GM19023 (cell line): ENCODE results near the gene PNMA6E.
"Not testable (repeated sequence)": the region's sequence is repeated elsewhere in the genome, so short reads cannot be mapped to it uniquely, and the experiment has no call there.

Source experiments
- ATAC-seq: cut with Tn5 transposase; IDR thresholded peaks from one replicate; pipeline ENCODE4 v1.9.1; 2021; ENCODE audit warnings: mild to moderate bottlenecking, moderate library complexity; ENCODE audit not compliant: unreplicated experiment

The PNMA6E gene

DNA sequence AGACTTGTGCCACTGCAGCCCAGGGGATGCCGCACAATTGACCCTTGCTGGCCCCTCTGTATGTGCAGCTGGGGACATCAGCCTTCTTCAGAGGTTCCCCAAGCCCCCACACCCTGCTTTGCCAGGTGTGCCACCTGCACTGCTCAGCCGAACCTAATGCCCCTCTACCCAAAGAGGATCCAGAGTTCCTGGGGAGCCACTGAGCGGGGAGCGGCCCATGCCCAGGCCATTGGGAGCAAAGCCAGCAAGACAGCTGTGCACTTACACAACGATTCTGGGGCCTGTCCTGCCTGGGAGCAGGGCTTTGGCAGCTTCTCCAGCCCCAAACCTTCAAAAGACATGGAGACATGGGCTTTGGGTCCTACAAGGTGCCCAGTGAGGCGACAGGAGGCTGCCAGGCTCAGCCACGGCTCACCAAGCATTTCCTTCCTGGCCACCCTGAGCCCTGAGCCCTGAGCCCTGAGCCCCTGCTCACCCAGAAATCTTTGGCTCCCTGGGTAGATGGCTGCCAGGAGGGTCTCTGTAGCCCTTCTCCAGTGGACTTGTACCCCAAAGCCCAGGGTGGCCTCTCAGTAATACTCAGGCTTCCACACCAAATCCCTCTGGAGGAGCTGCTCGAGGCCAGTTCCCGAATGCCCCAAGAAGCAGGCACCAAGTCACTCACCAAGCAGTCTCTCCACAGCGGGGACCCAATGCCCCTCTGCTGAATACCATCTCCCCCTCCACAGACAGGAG, 13.0 kb downstream of the PNMA6E start:
- no peak for ATAC-seq

DNA sequence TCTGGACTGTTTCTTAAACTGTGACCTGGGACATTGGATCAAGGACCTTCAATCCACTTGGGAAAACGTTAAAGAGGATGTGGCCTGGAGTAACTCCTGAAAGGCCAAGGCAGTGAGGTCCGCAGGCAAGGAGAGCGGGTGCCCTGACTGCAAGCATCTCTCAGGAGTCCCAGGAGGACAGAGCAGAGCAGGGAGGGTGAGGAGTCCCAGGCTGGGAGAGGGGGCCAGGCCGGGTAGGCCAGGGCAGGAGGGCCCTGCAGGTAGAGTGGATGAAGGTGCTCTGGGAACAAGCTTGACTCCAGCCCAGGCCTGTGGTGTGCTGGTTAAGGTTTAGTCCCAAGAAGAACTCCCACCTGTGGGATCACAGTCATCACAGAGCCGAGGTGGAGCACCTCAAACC, 13.8 kb downstream of the PNMA6E start:
- ATAC-seq: no peak

DNA sequence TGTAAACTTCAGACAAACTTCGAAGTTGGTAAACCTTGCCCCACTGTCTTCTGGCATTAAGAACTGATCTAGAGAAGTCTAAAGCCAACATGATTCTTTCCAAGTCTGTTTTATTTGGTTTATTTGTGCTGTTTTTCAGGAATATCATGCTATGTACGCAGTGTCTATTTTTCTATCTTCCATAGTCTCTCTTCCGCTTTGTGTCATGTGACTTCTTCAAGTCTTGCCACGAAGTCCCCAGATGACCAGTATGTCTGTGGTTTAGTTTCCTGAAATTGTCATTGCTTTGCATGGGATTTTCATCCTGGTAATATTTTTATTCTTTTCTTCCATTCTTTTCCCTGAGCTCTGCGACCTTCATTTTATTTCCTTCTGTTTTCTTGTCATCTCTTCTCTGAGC, 15.1 kb downstream of the PNMA6E start:
- no peak for ATAC-seq

GRCh38 chrX:153384973-153385372, 16.2 kb downstream of the PNMA6E start:
- ATAC-seq: not testable (repeated sequence)

GRCh38 chrX:153384390-153384789, 16.8 kb downstream of the PNMA6E start:
- ATAC-seq: no peak

DNA sequence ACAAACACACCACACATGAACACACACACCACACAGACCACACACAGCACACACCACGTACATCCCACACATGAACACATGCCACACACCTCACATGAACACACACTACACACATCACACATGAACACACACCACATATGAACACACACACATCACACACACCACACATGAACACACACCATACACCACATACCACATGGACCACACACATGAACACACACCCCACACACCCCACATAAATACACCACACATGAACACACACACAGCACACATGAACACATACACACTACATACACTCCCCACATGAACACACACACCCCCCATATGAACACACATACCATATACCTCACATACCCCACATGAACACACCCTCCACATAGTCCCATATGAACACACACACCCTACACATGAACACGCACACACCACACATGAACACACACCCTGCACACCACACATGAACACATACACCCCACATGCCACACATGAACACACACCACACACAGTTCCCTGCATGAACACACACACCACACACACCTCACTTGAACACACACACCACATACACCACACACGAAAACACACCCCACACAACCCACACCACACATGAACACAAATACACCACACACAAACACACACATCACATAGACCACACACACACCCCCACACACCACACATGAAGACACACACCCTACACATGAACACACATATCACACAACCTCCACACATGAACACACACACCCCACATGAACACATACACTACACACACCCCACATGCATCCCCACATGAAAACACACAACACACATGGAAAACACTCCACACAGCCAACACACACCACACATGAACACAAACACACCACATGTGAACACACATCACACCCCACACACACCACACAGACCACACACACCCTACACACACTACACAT, 18.3 kb downstream of the PNMA6E start:
- no peak for ATAC-seq

- ATAC-seq: no peak
Observed at GRCh38 chrX:153381684-153382532, 19.2 kb downstream of the PNMA6E start.

- ATAC-seq: no peak
Observed at GRCh38 chrX:153380691-153381090, 20.5 kb downstream of the PNMA6E start.

DNA sequence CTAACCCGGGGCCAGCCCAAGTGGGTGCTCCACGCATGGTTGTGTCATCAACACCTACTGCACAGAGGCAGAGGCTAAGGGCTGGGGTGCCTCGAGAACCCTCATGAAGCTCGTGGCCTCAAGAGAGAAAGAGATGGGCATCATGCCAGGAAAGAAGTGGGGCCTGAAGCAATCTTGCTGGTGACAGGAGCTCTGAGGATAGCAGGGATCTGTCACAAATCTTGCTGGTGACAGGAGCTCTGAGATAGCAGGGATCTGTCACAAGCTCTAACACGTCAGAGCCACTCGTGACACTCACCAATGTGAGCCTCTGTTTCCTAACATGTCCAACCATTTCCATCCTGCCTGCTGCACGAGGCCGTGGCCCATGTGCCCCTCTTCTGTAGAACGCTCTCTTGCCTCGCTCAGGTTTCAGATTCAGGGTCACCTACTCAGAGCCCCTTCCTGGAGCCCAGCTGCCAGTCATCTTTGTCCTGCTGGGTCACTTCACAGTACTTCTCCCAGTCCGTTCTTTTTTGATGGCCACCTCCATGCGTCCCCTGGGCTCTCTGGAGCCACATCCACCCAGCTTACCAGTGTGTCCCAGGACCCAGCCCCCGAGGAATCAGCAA, 21.1 kb downstream of the PNMA6E start:
- ATAC-seq: no peak

DNA sequence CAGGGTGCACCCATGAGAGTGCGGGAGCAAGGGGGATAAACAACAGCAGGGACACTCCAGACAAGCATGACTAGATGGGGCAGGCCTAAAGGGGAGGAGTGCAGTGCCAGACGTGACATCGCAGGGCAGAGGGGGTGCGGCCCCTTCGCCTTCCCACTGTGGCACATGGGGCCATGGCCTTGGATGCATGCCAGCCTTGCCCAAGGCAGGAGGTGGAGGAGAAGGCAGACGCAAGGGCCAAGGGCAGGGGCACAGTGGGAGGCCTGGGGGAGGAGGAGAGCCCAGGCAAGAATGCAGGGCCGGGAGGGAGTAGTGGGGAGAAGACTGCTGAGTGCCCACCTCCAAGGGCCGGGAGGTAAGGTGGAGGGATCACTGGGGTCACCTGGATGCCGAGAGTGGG, 21.6 kb downstream of the PNMA6E start:
- ATAC-seq: no peak

DNA sequence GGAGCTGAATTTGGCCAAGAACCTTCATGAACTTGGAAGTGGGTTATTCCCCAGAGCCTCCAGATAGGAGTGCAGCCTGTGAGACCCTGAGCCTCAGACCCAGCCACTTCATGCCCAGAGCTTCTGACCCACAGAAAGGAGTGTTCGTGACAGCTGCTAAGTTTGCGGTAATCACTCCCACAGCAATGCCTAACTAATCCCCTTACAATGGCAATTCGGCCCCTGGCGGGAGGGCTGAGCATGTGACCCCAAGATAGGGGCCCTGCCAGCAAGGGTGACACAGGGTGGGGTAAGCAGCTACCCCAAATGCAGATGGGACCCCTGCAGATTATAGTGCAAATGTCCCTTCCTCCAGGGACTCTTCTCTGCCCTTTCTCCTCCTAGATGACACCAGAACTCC, 22.5 kb downstream of the PNMA6E start:
- no peak for ATAC-seq

DNA sequence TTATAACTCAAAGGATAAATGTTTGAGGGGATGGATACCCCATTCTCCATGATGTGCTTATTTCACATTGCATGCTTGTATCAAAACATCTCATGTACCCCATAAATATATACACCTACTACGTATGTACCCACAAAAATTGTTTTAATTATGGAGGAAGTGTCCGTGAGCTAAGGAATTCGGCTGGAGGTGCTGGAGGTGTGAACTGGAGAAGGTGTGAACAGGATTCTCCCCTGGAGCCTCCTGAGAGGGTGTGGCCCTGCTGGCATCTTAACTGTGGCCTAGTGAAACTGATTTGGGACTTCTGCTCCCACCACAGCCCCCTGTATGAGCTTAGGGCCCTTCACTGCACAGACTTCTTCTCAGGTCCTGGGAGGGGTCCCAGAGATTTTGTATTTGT, 23.4 kb downstream of the PNMA6E start:
- no peak for ATAC-seq

DNA sequence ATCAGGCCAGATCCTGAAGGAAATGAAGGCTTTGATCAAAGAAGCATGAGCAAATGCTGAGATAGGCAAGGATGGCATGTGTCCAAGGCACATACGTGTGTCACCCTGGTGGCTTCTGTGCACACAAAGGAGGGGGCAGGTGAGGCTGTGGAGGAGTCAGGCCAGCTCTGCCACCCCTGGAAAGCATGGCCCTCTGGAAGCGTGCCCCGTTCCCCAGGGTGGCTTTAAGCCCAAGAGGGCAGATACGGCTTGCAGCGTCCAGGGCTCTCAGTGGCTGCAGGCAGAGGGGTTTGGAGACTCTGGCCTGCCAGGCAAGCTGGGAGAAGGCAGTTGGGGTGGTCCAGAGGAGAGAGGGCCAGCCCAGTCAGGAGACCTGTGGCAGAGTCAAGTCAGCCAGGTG, 25.6 kb downstream of the PNMA6E start:
- no peak for ATAC-seq

DNA sequence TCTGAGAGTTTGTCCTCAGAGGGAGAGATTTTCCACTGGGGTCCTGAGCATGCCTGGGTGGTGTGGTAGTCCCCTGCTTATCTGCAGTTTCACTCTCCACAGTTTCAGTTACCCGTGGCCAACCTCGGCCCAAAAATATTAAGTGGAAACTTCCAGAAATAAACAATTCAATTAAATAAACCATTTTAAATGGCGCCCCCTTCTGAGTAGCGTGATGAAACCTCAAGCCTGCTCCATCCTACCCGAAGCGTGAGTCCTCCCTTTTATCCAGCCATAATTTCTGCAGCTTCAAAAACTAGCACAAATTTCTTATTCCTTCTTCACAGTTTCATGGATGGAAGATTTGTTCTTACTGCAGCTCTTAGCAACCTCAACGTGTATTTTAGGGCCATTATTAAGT, 26.7 kb downstream of the PNMA6E start:
- no peak for ATAC-seq

DNA sequence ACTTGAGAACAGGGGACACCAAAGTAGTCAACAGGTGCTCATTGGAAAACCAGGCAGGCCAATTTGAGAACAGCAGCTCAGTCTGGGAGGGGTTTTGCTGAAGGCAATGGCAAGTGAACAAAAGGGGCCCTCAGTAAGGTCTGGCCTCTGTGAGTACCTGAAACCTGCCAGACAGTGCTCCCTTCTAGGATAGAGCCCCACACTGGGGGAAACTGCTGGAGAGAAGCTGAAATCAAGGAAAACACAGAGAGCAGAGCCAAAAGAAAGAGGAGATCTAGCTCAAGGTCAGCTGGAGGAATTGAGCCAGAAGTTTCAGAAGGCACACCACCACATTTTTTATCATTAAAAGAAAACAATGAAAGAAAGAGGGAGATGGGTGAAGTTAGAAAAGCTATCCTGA, 28.2 kb downstream of the PNMA6E start:
- no peak for ATAC-seq

DNA sequence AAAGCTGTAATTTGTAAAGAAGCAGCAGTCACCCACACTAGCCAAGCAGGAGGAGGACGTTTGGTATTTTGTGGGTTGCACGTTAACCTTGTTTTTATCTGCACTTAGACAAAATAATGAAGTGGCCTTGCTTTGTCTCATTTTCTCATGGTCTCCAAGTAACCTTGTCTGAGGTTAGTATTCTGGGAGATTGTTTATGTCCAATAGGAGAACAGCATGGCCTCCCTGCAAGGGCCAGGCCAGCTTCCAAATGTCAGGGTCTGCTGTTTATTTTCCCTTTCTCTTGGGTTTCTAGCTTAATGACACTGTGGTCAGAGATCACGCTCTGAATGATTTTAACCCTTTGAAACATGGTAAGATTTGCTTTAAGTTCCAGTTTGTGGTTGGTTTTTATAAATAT, 29.9 kb downstream of the PNMA6E start:
- no peak for ATAC-seq

DNA sequence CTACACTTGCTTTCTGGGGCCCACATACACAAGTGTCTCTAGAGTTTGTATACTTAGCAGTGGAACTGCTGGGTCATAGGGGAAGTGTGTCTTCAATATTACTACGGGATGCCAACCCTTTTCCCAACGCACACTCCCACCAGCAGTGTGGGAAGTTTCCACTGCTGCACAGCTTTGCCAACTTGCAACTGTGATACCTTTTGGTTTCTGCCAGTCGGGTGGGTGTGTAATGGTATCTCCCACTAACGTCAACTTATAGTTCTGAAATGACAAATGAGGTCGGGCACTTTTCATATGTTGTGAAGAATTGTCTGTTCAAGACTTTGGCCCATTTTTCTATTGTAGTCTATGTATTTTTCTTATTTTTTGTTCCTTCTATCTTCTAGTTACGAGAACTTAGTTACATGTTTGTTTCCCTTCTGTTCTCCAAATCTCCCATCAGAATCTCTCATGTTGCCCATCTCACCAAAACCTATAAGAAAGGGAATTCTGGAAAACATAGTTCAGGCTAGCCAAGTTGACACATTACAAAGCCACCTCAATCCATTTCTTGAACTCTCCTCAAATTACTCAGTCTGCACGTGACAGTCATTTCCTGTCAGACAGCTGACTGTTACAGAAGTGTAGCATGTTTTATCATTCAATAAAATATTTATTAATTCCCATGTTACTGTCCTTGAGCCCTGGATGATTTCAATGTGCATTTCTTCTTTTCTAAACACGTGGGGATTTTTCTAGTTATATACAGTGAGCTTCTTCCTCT, 30.7 kb downstream of the PNMA6E start:
- ATAC-seq: no peak

DNA sequence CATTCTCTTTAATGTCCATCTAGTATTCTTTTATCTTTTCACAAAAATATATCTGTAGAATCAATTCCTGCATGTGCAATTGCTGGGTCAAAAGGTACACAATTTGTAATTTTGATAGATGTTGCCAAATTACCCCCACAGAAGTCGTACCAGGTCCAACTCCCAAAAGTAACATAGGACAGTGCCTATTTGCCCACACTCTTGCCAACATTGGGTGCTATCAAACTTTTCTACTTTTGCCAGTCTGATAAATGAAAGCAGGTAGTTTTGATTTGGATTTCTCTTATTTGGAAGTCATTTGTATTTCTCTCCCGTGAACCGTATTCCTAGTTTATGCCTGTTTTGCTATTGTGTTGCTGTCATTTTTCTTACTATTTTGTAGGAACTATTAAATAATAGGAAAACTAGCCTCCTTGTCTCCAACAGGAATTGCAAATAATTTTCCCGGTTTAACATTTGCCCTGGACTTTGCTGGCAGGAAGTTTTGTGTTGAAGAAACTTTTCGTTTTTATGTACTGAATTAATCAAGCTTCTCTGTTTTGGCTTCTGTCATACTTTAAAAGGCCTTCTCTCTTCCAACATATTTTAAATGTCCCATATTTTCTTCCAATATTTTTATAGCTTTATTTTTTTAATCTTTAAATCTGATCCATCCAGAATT, 34.1 kb downstream of the PNMA6E start:
- ATAC-seq: no peak

GRCh38 chrX:153366119-153366518, 35.0 kb downstream of the PNMA6E start:
- no peak for ATAC-seq

GRCh38 chrX:153365670-153366069, 35.5 kb downstream of the PNMA6E start:
- no peak for ATAC-seq
